Measurements from ENCODE around the gene PPP2R5D. TPM values are rescaled to one million over a fixed set of nuclear protein-coding genes. Genes with fewer than 3 reads are reported as not detected.

The PPP2R5D gene
- total RNA-seq, 1 experiment from 2014 or later: 52.7 TPM

- TF ChIP-seq STAT6 (CRISPR knock-in tag; conservative IDR thresholded peaks at IDR 0.05; ENCODE audit: low read depth) (no peak), EMX1 (CRISPR knock-in tag; IDR thresholded peaks at IDR 0.05) (no peak), ZNF671 (CRISPR knock-in tag; IDR thresholded peaks at IDR 0.05) (no peak), NFYB (CRISPR knock-in tag; conservative IDR thresholded peaks at IDR 0.05; ENCODE audit: low read depth) (no peak), MYBL2 (CRISPR knock-in tag; IDR thresholded peaks at IDR 0.05) (no peak), ATF2 (CRISPR knock-in tag; IDR thresholded peaks at IDR 0.05; ENCODE audit: borderline replicate concordance, low read depth) (no peak), NR3C1 (CRISPR knock-in tag; conservative IDR thresholded peaks at IDR 0.05; ENCODE audit: low read depth) (no peak)
Measured at GRCh38 chr6:42966571-42966970, 17.8 kb upstream of the PPP2R5D start (continued).

- no peak overlapping the region for H3K27ac Mint-ChIP-seq
- H3K36me3 Mint-ChIP-seq: no peaks in the 10 kb centered on the region
- 0 out of 2 replicates have a peak, but pooled peaks cover 4% of the 10 kb centered on the region for H3K4me1 Mint-ChIP-seq
- TF ChIP-seq OVOL2 (CRISPR knock-in tag; IDR thresholded peaks at IDR 0.05; ENCODE audit: borderline replicate concordance) (no peak), ZNF263 (CRISPR knock-in tag; IDR thresholded peaks at IDR 0.05; ENCODE audit: low read depth) (no peak), E2F1 (CRISPR knock-in tag; IDR thresholded peaks at IDR 0.05) (no peak), RORB (CRISPR knock-in tag; IDR thresholded peaks at IDR 0.05) (no peak), ZNF532 (CRISPR knock-in tag; IDR thresholded peaks at IDR 0.05; ENCODE audit: borderline replicate concordance) (no peak), ZNF512 (CRISPR knock-in tag; IDR thresholded peaks at IDR 0.05; ENCODE audit: borderline replicate concordance) (no peak), SP1 (CRISPR knock-in tag; conservative IDR thresholded peaks at IDR 0.05) (no peak), ZNF396 (CRISPR knock-in tag; IDR thresholded peaks at IDR 0.05; ENCODE audit: borderline replicate concordance) (no peak), KAT7 (CRISPR knock-in tag; IDR thresholded peaks at IDR 0.05; ENCODE audit: borderline replicate concordance) (no peak), ATF2 (CRISPR knock-in tag; IDR thresholded peaks at IDR 0.05; ENCODE audit: borderline replicate concordance, low read depth) (no peak), ZNF138 (CRISPR knock-in tag; conservative IDR thresholded peaks at IDR 0.05) (no peak), ZNF416 (CRISPR knock-in tag; IDR thresholded peaks at IDR 0.05) (no peak), ZNF232 (CRISPR knock-in tag; IDR thresholded peaks at IDR 0.05) (no peak), SMAD4 (CRISPR knock-in tag; IDR thresholded peaks at IDR 0.05) (no peak), ERG (CRISPR knock-in tag; IDR thresholded peaks at IDR 0.05) (no peak), JUN (CRISPR knock-in tag; IDR thresholded peaks at IDR 0.05) (no peak), ATF3 (CRISPR knock-in tag; conservative IDR thresholded peaks at IDR 0.05) (no peak)
- POLR2A ChIA-PET: interaction anchor here (0.6 kb wide), 1 partner anchor 8 kb away, joined by 4 read pairs; no protein-coding TSS in a partner anchor
- ATAC-seq (no peak), DNase-seq (ENCODE audit: low spot score) (no peak)
- CTCF ChIA-PET: interaction anchor here (0.7 kb wide), 1 partner anchor 264 kb away, joined by 5 read pairs; no protein-coding TSS in a partner anchor
- no peaks in the 10 kb centered on the region for H3K9me3 Mint-ChIP-seq
- H3K27me3 Mint-ChIP-seq (ENCODE audit: low read depth): no peaks in the 10 kb centered on the region
- no peak overlapping the region for H3K4me3 Mint-ChIP-seq
Measured at GRCh38 chr6:42967228-42967627, 17.1 kb upstream of the PPP2R5D start.

Data from WTC11 (cell line).